Neural cell (in vitro differentiated cells): ENCODE results near the gene MS4A14.

Experiments used
- EZH2 ChIP-seq: fragments of 200-600, 300-800 bp; shearing (Covaris generic), sonication (generic); IDR thresholded peaks from 2 replicates; pipeline ENCODE4 v1.6.1; 2014; ENCODE audit warnings: antibody characterized with exemption, low read length, borderline replicate concordance, mild to moderate bottlenecking; ENCODE audit not compliant: insufficient read depth, poor library complexity, severe bottlenecking
- MXI1 ChIP-seq: fragments of 450-650 bp; conservative IDR thresholded peaks from 2 replicates; pipeline ENCODE4 v1.6.1; 2014; ENCODE audit warnings: antibody characterized with exemption, mild to moderate bottlenecking; ENCODE audit not compliant: poor library complexity, severe bottlenecking
- POLR2AphosphoS5 ChIP-seq: IDR thresholded peaks from 2 replicates; pipeline ENCODE4 v1.6.1; 2012
- RAD21 ChIP-seq: fragments of 450-650 bp; conservative IDR thresholded peaks from 2 replicates; pipeline ENCODE4 v1.6.1; 2014; ENCODE audit warnings: antibody characterized with exemption, mild to moderate bottlenecking, moderate library complexity
- TF ChIP-seq, protein P1 (sequence below): fragments of 450-650 bp; IDR thresholded peaks from 2 replicates; pipeline ENCODE4 v1.5.1; 2014; ENCODE audit warnings: antibody characterized with exemption, mild to moderate bottlenecking, moderate library complexity; ENCODE audit not compliant: poor library complexity, severe bottlenecking
- TF ChIP-seq, protein P2 (sequence below): IDR thresholded peaks from 2 replicates; pipeline ENCODE4 v1.6.1; 2012; ENCODE audit warnings: borderline replicate concordance

DNA sequence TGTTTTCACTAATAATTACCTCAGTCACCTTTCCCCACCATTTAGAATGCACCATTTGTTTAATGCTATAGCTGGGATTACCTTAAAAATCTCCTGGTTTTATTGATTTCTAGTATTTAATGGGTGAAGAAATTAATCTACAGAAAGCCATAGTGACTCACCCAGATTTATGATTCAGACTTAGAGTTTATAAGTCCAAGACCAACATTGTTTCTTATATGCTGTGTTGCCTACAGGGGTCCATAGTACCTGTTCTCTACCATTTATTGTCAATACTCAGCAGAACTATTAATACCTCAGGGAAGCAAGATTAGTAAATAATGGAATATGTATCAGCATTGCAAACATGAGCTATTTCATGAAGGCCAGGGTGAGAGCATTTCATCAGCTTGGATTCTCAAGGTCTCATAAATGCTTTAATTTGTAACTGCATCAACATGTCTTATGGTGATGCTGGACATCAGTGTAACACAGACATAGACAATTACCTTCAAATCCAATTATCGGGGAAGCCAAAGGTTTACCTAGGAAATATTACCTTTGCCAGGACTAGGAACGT lies 25.9 kb upstream of the MS4A14 start:
- TF ChIP-seq, protein P1, sequence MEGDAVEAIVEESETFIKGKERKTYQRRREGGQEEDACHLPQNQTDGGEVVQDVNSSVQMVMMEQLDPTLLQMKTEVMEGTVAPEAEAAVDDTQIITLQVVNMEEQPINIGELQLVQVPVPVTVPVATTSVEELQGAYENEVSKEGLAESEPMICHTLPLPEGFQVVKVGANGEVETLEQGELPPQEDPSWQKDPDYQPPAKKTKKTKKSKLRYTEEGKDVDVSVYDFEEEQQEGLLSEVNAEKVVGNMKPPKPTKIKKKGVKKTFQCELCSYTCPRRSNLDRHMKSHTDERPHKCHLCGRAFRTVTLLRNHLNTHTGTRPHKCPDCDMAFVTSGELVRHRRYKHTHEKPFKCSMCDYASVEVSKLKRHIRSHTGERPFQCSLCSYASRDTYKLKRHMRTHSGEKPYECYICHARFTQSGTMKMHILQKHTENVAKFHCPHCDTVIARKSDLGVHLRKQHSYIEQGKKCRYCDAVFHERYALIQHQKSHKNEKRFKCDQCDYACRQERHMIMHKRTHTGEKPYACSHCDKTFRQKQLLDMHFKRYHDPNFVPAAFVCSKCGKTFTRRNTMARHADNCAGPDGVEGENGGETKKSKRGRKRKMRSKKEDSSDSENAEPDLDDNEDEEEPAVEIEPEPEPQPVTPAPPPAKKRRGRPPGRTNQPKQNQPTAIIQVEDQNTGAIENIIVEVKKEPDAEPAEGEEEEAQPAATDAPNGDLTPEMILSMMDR: no peak
- TF ChIP-seq, protein P2, sequence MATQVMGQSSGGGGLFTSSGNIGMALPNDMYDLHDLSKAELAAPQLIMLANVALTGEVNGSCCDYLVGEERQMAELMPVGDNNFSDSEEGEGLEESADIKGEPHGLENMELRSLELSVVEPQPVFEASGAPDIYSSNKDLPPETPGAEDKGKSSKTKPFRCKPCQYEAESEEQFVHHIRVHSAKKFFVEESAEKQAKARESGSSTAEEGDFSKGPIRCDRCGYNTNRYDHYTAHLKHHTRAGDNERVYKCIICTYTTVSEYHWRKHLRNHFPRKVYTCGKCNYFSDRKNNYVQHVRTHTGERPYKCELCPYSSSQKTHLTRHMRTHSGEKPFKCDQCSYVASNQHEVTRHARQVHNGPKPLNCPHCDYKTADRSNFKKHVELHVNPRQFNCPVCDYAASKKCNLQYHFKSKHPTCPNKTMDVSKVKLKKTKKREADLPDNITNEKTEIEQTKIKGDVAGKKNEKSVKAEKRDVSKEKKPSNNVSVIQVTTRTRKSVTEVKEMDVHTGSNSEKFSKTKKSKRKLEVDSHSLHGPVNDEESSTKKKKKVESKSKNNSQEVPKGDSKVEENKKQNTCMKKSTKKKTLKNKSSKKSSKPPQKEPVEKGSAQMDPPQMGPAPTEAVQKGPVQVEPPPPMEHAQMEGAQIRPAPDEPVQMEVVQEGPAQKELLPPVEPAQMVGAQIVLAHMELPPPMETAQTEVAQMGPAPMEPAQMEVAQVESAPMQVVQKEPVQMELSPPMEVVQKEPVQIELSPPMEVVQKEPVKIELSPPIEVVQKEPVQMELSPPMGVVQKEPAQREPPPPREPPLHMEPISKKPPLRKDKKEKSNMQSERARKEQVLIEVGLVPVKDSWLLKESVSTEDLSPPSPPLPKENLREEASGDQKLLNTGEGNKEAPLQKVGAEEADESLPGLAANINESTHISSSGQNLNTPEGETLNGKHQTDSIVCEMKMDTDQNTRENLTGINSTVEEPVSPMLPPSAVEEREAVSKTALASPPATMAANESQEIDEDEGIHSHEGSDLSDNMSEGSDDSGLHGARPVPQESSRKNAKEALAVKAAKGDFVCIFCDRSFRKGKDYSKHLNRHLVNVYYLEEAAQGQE: no peak
- TF ChIP-seq EZH2 (no peak), MXI1 (no peak), RAD21 (no peak), POLR2AphosphoS5 (no peak)
